NB4 (cell line): Measurements from ENCODE around the gene DMAP1.

Experiments used
- CTCF ChIP-seq: IDR thresholded peaks from one replicate; pipeline ENCODE4 v1.5.1; 2012; ENCODE audit warnings: low read depth, low read length
- POLR2A ChIP-seq: IDR thresholded peaks from 2 replicates; pipeline ENCODE4 v1.6.1; 2011; ENCODE audit warnings: mild to moderate bottlenecking; ENCODE audit not compliant: insufficient read length; ENCODE audit errors: extremely low read depth

DNA sequence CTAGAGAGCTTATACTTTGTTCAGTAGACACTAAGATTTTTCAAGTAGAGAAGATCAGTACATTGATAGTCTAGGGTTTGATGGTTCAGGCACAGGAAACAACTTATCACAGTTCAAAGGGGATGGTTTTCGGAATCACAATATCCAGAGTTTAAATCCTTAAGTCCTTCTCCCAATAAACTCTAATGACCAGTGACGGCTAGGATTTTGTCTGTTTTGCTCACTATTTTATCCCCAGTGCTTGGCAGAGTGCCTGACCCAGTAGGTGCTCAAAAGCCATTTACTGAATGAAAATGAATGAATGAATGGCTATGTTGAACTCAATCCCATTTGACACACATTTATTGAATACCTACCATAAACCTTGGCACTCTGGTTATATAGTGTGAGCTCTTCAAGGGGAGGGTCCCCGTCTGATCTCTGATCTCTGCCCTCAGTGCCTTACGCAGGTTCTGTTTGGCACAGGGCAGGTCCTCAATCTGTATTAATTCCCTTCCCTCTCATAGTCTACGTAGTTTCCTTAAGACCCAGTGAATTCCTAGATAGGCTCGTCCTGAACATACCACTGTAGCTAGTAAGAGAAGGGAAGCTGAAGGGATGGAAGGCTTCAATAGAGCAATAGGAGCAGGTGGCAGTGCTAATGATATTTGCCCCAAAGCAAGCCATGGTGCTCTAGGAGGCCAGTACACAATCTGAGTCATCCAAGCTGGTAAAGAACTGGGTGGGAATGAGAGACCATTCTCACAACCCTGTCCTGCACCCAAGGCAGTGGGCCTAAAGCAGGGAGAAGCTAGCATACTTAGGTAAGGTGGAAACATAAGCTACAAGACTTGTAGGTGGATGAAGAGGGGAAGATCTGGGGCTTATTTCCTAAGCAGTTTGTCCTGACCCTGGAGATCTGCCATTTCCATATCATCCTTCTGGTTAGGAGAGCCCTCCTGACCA, 53.4 kb downstream of the DMAP1 start:
- no peak for TF ChIP-seq CTCF
- TF ChIP-seq POLR2A = no peak
